ENCODE data around the gene TES. TPM values are rescaled to one million over a fixed set of nuclear protein-coding genes. Genes with fewer than 3 reads are reported as not detected.
"Not testable (repeated sequence)": the region's sequence is repeated elsewhere in the genome, so short reads cannot be mapped to it uniquely, and the experiment has no call there.

TES gene
- total RNA-seq, 1 donor from 2014 or later, result 7.5 TPM

DNA sequence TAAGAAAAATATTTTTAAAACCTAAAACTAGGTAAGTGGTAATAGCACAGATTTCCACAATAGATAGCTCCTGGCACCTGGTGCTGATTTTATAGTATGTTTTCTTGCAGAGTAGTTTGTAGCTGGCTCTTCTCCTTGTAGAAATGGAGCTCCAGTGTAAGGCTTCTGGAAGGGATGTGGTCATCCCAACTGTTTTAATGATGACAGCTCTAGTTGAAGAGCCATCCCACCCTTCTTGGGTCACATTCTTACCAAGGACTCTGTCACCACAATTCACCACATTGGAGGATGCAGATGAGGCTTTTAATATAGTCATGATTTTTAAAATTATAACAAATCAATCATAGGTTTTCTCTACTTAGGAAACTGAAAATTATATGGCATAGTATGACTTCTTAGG, 31.0 kb downstream of the TES start:
- DNase-seq (ENCODE audit: low spot score) (no peak), ATAC-seq (no peak)

DNA sequence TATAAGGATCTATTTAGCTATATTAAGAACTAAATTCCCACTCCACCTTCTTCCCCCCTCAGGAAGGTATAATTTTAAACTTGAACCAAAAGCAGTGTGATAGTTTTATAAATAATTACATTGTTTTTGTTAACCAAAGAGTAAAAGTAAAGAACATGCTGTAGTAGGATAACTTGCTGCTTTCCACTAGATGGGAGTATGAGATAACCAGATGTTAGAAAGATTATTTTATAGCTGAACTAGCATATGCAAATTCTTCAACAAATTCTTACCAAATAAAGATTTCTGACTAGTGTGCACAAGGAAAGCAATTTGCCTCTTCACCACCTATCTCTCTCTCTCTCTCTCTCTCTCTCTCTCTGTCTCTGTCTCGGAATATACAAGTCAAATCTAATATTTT, 31.8 kb downstream of the TES start:
- ATAC-seq, result no peak
- DNase-seq (ENCODE audit: low spot score), result no peak

DNA sequence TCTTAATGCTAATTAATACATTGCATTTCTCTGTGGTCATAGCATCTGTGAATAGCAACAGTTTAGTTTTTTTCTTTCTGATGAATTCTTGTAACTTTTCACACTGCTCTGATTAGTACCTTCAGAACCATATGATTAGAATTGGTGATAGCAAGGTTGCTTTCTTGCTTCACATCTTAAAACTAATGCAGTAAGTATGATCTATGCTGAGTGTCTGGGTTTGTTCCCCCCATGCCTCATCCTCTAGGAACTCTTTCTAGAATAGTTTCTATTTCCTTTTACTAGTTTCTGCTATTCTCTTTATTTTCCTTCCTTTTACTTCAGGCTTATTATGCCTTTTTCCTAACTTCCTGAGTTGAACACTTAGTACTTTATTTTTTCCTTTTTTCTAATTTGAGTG, 32.4 kb downstream of the TES start:
- no peak for DNase-seq (ENCODE audit: low spot score)

DNA sequence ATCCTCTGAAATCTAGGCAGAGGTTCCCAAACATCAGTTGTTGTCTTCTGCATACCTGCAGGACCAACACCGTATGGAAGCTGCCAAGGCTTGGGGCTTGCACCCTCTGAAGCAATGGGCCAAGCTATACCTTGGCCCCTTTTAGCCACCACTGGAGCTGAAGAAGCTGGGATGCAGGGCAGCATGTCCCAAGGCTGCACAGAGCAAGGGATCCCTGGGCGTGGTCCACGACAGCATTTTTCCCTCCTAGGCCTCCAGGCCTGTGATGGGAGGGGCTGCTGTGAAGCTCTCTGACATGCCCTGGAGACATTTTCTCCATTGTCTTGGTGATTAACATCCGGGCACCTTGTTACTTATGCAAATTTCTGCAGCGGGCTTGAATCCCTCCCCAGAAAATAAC, 34.5 kb downstream of the TES start:
- not testable (repeated sequence) for DNase-seq (ENCODE audit: low spot score); ATAC-seq

More for the DNA sequence above, 32.4 kb downstream of the TES start:
- no peak for ATAC-seq

DNA sequence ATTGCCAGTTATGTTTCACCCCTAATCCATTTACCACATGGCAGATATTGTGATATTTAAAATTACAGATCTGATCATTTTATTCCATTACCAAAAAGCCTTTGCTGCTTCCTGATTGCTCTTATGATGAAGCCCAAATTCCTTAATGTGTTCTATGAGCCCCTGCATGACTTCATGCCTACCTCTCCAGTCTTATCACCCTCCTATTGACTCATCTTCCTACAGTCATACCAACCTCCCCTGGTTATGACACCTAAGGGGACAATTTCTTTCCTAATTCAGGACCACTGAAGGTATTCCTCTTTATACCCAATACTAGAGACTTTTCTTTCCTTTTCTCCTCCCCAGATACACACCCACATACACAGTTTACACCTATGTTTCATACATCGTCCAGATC, 36.0 kb downstream of the TES start:
- DNase-seq (ENCODE audit: low spot score), result no peak

DNA sequence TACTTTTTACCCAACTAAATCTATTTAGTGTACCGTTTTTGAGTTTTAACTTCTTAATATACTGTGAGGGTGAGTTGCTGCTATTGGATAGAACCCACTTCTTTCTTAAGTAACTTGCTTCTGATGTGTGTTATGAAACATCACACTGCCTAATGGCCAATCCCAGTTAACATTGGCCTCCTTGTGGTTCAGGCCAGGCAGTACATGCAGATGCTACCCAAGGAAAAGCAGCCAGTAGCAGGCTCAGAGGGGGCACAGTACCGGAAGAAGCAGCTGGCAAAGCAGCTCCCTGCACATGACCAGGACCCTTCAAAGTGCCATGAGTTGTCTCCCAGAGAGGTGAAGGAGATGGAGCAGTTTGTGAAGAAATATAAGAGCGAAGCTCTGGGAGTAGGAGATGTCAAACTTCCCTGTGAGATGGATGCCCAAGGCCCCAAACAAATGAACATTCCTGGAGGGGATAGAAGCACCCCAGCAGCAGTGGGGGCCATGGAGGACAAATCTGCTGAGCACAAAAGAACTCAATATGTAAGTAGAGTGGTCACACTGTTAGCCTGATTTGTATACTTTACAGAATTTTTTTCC, 39.7 kb downstream of the TES start:
- peak; percentile 73 for ATAC-seq
- no peak for DNase-seq (ENCODE audit: low spot score)

More for the DNA sequence above, 36.0 kb downstream of the TES start:
- no peak for ATAC-seq

DNA sequence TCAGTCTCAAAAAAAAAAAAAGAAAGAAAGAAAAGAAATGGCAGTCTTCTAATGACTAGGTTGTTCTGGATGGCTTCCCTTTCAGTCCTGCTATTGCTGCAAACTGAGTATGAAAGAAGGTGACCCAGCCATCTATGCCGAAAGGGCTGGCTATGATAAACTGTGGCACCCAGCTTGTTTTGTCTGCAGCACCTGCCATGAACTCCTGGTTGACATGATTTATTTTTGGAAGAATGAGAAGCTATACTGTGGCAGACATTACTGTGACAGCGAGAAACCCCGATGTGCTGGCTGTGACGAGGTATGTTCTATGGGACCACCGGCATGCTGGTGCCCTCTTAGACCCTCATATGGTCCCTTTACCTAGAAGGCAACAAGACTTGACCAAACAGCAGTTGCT, 41.3 kb downstream of the TES start:
- no peak for ATAC-seq

DNA sequence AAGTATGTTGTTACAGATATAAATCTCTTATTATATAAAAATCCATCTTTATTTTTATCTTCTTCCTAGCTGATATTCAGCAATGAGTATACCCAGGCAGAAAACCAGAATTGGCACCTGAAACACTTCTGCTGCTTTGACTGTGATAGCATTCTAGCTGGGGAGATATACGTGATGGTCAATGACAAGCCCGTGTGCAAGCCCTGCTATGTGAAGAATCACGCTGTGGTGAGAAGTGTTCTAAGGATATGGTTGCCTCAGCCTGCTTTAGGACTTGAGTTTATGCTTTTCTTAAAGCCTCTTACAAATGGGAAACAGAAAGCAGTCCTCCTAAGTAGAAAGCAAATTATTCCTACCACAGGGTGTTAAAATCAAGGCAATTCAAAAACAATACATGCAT, 41.9 kb downstream of the TES start:
- no peak for ATAC-seq

More for the DNA sequence above, 41.3 kb downstream of the TES start:
- DNase-seq (ENCODE audit: low spot score), result no peak

DNA sequence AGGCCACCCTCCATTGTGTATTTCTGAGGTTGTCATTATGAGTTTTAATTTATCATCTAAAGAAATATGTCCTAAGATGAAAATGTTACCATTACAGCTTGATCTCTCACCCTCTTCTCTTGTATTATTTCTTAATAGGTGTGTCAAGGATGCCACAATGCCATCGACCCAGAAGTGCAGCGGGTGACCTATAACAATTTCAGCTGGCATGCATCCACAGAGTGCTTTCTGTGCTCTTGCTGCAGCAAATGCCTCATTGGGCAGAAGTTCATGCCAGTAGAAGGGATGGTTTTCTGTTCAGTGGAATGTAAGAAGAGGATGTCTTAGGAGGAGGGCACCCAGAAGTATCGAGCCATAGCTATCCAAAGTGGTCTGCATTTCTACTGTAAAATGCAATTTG, 46.8 kb downstream of the TES start:
- ATAC-seq (no peak), DNase-seq (ENCODE audit: low spot score) (no peak)

More for the DNA sequence above, 41.9 kb downstream of the TES start:
- DNase-seq (ENCODE audit: low spot score), result no peak

DNA sequence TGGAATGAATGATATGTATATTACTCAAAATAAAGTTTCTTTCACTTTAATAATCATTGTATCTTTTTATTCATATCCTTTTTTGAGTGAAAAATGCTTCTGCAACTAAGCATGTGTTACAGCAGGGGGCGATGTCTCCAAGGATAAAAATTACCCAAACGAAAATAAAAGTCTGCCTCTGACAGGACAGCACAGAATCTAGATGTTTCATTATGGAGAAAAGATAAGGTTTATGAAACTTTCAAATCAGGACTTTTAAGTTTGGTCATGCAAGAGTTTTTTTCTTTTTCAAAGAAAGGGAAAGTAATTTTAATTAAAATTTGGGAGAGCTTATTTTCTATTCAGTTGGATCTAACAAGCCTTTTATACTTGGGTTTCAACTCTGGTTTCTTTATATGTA, 48.4 kb downstream of the TES start:
- DNase-seq (ENCODE audit: low spot score), result no peak

DNA sequence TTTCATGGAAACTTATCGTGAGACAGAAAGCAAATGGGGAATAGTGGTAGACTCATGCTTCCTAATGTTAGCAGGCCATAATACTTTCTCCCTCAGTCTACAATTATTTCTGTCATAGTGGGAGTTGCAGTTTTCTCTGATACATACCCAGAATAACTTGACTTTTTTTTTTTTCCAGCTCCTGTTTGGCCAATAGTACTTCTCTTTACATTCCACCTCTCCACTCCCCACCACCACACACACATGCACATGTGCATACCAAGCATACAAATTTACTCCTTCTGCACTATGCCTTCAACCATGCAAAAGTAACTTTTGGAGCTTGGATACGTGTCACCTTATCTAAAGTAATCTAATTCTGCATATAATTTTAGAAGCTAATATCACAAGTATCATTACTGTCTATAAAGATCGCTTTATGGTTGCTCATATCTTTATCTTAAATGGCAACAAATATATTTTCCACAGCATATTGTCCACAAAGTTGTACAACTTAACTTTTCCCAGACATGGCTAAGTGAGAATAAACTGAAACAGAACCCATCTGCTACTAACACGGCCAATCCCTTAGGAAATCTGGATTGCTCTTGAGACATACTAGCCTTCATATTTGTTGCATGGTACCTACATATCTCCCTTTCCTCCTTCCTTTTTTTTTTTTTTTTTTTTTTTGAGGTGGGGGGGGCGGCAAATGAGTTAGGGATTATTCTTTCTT, 49.0 kb downstream of the TES start:
- ATAC-seq, result no peak
- DNase-seq (ENCODE audit: low spot score), result no peak

More for the DNA sequence above, 48.4 kb downstream of the TES start:
- peak; percentile 93 for ATAC-seq

DNA sequence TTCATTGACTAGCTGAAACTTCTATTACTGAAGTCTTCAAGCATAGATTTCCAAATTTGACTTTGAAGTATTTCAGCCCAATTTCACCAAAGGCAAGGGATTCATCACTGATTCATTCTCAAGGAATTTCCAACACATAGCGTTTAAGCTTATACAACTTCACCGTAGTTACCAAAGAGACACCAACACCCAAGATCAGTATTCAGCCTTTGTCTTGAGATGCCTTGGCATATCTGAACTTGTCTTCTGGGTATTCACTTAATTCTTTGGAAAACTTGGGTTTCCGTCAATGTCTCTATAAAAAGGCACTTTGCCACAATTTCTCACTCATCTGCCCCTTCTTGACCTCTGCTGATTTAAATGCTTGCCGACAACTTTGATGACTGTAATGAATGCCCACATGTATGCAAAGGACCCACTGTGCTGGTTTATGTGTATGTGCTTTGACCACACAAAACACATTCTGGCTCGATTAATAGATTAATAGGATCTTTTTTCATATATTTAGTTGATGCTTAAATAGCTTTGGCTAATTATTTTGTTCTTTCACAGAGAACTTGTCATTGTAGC, 49.6 kb downstream of the TES start:
- DNase-seq (ENCODE audit: low spot score), result no peak
- ATAC-seq, result no peak

DNA sequence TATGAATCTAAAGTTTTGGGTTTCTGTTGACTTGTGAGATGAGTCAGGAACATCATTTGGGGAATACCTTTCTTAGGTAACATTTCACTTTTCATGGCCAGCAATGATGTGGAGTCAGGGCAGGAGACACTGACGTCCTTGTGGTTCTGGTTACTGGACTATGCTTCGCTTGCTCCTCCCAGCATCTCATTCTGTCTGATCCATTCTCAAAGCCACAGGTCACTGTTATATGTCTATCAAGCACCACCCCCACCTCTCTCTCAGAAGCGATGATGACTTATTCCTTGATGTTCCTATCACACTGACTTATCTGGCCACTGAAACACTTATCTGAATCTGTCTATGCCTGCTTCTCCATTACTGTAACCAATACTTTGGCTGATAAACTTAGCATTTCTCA, 51.6 kb downstream of the TES start:
- DNase-seq (ENCODE audit: low spot score) (no peak), ATAC-seq (no peak)

DNA sequence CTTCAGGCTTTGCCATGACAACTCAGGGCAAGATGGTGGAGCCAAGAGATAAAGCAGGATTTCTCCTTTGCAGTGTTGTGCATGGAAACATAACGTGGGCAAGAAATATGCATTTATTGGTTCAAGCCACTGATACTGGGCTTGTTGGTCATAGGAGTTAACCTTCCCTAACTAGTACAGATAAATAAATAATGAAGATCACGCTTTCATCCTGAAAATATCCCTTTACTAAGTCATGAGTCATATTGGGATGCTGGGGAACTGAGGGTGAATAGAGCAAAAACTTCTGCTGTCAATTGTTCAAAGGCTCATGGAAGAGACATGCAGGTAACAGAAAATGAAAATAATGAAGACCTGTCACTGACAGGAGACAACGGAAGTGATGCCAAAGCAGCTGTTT, 55.5 kb downstream of the TES start:
- DNase-seq (ENCODE audit: low spot score), result no peak
- ATAC-seq, result no peak

DNA sequence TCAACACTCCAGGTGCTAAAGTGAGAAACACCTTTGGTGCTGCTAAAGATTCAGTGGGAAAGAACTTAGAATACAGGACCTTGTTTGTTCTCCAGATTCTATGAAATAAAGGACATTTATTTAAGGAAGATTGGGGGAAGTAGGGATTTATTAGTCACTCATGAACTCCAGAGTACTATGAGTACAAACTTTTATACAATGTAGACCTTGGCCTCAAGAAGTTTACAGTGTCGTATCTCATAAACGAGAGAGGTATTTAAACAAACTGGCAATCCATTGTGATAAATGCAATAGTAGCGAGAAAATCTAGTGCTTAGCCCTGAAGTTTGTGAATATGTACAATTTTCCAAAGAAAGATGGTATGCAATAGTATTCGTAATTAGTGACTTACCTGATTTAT, 59.1 kb downstream of the TES start:
- no peak for ATAC-seq
- no peak for DNase-seq (ENCODE audit: low spot score)

DNA sequence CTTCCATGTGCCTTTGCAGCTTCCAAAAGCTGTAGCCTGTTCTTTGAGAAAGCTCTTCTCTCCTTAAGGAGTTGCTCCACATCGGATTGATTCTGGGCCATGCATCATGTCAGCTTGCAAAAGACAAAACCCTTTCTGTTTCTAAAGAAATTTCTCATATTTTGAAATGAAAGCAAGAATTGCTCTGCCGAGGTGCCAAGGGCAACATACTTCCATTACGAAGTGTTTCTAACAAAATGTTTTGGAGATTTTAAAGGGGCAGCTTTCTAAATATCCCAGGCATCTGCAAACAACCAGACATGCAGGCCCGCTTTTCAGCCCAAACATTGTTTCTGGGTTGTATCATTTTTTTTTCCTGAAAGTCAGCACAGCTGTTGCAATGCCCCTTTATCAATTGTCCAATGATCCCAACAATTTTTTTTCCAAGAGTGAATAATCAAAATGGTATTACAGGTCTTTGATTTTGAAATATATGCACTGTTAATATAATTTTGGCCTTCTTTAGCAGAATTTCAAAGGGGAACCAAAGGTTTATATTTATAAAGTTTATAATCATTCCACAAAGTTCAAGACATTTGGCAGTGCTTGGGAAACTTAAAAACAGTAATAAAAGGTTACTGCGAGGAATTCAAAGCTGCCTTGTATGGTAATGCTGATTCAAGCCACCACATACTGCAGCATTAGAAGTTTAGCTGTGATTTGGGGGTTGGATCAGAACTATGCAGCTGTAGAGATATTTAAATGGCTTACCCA, 61.0 kb downstream of the TES start:
- ATAC-seq, result no peak
- no peak for DNase-seq (ENCODE audit: low spot score)

DNA sequence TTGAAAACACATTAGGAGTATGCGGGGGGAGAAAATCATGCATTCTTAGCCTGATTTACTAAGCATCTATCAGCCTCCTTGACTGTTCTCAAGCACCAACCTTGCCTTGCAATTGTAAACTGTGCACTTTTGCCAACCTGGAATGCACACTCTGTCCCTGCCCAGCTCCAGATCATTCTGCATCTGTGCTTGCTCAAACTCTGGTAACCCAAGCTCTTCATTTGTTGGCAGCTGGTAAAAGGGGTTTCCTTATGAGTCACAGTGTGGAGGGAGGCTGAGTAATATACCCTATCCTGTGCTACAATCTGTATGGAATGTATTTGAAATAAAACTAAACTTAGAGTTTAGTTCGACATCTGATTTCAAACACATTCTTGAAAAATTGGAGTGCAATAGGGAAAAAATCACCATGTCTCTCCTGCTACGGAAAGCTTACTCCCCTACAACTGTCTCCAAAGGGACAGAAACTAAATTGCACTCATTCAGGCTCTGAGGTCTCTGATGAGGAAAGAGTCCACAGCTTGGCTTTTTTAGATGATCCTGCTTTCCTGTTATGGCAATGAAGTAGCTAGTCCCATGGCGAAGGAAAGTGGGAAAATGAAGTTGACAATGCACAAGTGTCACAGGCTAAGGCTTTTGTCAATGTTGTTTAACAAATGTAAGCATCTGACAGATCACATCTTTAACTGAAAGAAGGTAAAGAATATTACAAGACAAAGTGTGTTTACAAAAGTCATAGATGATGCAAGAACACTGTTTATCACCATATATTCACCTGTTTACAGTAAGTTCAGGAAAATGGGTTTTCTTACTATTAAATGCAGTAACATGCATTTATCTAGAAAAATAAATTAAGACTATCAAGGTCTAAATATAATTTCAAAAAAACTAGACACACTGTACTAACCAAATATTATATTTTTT, 61.9 kb downstream of the TES start:
- DNase-seq (ENCODE audit: low spot score) (no peak), ATAC-seq (no peak)

DNA sequence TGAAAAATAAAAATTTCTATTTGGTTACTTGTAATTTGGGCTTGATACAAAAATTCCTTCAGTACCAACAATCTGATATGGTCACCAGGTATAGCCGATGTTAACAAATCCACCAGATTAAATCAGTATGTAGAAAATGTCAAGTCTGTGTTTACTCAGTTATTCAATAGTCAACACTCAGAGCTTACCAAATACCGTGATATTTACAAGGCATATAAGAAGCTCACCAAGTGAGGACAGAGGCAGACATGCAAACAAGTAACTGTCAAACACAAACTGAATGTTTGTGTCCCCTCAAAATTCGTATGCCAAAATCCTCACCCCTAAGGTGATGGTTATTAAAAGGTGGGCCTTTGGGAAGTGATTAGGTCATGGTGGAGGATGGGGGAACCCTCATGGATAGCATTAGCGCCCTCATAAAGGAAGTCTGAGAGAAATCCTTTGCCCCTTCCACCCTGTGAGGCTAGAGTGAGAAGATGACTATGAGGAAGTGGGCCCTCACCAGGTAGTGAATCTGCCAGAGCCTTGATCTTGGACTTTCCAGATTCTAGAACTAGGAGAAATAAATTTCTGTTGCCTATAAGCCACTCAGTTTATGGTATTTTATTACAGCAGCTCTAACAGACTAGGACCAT, 63.1 kb downstream of the TES start:
- no peak for ATAC-seq
- no peak for DNase-seq (ENCODE audit: low spot score)

DNA sequence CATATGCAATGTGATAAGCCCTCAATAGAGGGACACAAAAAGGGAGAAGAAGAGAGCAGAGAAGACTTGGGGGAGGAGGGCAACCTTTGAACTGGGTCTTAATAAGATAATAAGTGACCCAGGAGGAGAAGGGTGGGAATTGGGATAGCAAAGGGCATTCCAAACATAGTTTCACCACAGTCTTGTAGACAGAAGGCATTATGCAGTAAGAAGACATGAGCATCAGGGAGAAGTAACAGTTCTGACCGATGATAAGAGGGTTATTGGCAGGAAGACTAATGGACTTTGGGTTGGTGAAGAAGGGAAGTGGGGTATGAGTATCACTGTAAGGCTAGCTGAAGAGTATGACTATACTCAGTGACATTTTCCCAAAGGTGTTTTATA, 63.6 kb downstream of the TES start:
- DNase-seq (ENCODE audit: low spot score), result no peak
- no peak for ATAC-seq

DNA sequence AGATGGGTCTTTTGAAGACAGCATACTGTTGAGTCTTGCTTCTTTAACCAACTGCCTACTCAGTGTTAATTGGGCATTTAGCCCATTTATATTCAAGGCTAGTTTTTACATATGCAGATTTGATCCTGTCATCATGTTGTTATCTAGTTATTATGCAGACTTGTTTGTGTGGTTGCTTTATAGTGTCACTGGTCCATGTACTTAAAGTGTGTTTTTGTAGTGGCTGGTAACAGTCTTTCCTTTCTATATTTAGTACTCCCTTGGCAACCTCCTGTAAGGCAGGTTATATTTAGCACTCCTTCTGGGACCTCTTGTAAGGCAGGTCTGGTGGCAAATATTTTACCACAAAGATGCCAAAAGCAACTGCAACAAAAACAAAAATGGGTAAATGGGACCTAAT, 66.7 kb downstream of the TES start:
- DNase-seq (ENCODE audit: low spot score), result no peak
- ATAC-seq, result no peak
